ENCODE results near the gene XXYLT1.

GRCh38 chr3:195032955-195033354 is 238.0 kb downstream of the XXYLT1 start:
- TF ChIP-seq, protein P1, sequence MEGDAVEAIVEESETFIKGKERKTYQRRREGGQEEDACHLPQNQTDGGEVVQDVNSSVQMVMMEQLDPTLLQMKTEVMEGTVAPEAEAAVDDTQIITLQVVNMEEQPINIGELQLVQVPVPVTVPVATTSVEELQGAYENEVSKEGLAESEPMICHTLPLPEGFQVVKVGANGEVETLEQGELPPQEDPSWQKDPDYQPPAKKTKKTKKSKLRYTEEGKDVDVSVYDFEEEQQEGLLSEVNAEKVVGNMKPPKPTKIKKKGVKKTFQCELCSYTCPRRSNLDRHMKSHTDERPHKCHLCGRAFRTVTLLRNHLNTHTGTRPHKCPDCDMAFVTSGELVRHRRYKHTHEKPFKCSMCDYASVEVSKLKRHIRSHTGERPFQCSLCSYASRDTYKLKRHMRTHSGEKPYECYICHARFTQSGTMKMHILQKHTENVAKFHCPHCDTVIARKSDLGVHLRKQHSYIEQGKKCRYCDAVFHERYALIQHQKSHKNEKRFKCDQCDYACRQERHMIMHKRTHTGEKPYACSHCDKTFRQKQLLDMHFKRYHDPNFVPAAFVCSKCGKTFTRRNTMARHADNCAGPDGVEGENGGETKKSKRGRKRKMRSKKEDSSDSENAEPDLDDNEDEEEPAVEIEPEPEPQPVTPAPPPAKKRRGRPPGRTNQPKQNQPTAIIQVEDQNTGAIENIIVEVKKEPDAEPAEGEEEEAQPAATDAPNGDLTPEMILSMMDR (conservative IDR thresholded peaks at IDR 0.05; ENCODE audit: low read depth, low read length), result no peak
- TF ChIP-seq EZH2 (IDR thresholded peaks at IDR 0.05; ENCODE audit: borderline replicate concordance, low read depth, low read length, poor library complexity, severe bottlenecking), result no peak
